ENCODE measurements around the gene SNIP1. TPM values are rescaled to one million over a fixed set of nuclear protein-coding genes. Genes with fewer than 3 reads are reported as not detected.
A peak's percentile ranks its signal among the peaks of the same experiment; 100 is the strongest.
"Not testable (repeated sequence)": the region's sequence is repeated elsewhere in the genome, so short reads cannot be mapped to it uniquely, and the experiment has no call there.

The SNIP1 gene, protein sequence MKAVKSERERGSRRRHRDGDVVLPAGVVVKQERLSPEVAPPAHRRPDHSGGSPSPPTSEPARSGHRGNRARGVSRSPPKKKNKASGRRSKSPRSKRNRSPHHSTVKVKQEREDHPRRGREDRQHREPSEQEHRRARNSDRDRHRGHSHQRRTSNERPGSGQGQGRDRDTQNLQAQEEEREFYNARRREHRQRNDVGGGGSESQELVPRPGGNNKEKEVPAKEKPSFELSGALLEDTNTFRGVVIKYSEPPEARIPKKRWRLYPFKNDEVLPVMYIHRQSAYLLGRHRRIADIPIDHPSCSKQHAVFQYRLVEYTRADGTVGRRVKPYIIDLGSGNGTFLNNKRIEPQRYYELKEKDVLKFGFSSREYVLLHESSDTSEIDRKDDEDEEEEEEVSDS
- total RNA-seq (2014; rRNA removed; shearing (Covaris generic)): 13.0 and 17.0 TPM in 2 replicates

- Histone ChIP-seq H3K9me3 (replicated peaks) (no peaks in the 10 kb centered on the region; the same call in 1 of the 2 replicates), H3K27ac (peak within 1 kb of the TSS; percentile 50), H3K4me3 (peak within 1 kb of the TSS; percentile 97), H3K27me3 (no peaks in the 10 kb centered on the region), H3K36me3 (peaks cover 11% of the 10 kb centered on the region), H3K4me1 (peaks cover 6% of the 10 kb centered on the region)
- peak; percentile 93 to 96 for DNase-seq
Measured at GRCh38 chr1:37553927-37554808, at the start of gene SNIP1. SNIP1 (minus strand) TSS chr1:37554293; CDS start chr1:37554229, 64 bp downstream.

DNA sequence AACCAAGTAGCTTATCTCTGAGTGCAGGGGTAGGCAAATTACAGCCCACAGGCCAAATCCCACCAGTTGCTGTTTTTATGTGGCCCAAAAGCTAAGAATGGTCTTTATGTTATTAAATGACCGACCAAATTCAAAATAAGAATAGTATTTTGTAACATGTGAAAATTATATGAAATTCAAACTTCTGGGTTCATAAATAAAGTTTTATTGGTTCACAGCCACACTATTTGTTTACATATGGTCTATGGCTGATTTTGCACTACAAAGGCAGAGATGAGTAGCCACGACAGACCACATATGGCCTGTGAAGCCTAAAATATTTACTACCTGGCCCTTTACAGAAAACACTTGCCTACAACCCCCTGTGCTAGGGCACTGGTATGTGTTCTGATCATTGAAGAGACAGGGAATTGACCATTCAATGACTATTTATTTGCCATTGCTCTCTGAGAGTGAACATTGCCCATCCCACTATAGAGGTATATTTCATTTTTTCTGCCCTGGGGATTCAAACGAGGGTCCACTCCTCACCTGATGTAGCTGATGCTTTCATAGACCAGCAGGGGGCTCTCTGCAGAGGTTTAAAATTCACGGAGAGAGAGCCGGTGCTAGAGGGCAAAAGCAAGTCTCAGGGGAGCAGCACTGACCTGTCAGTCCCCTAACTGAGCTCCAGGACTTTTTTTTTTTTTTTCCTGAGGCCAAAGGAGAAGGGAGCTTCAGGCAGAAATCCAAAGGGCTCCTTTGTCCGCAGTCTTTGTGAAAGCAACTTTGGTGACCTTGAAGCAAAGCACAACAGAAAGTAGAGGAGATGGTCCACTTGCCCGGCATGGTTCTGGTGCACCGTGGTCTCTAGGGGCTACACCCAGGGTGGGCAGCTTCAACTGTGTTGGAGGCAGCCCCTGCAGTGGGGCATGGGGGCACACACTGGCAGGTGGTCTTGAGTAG is 48.9 kb upstream of the SNIP1 start:
- peaks cover 33% of the 10 kb centered on the region for H3K27me3 ChIP-seq
- H3K9me3 ChIP-seq (replicated peaks): no peaks in the 10 kb centered on the region
- peak; percentile 47 to 75 for DNase-seq
- H3K27ac ChIP-seq: no peak overlapping the region
- H3K4me1 ChIP-seq: no peaks in the 10 kb centered on the region
- H3K36me3 ChIP-seq: no peaks in the 10 kb centered on the region
- H3K4me3 ChIP-seq: no peak overlapping the region

- Histone ChIP-seq H3K36me3 (no peaks in the 10 kb centered on the region), H3K27ac (no peak overlapping the region), H3K4me3 (no peak overlapping the region), H3K9me3 (replicated peaks) (no peaks in the 10 kb centered on the region), H3K27me3 (peaks cover 23% of the 10 kb centered on the region), H3K4me1 (no peaks in the 10 kb centered on the region)
- no peak for DNase-seq
Measured at GRCh38 chr1:37601441-37601840, 47.3 kb upstream of the SNIP1 start.

DNA sequence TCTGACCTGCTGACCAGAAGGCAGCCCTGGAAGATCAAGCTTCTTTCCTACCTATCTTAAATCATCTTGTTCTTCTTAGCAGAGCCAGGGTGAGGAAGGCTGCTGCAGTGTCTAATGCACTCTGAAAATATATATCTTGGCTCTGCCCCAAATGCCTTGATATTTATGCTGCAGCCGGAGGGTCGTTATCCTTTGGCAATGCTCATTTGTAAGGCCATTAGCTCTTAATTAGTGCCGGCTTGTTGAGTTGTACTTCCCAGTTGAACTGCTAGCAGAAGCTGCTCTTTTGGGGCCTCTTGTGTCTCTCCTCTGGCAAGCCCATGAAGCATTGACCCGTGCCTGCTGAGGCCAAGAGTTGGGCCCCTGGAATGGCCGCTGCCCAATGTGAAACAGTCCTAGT is 45.8 kb upstream of the SNIP1 start:
- Histone ChIP-seq H3K4me1 (no peaks in the 10 kb centered on the region), H3K27ac (no peak overlapping the region), H3K36me3 (no peaks in the 10 kb centered on the region), H3K27me3 (peaks cover 18% of the 10 kb centered on the region), H3K9me3 (replicated peaks) (no peaks in the 10 kb centered on the region), H3K4me3 (no peak overlapping the region)
- DNase-seq: no peak

- Histone ChIP-seq H3K27me3 (peaks cover 5% of the 10 kb centered on the region; the same call in 1 of the 2 replicates), H3K27ac (no peak overlapping the region), H3K4me1 (peaks cover 3% of the 10 kb centered on the region; the same call in 1 of the 2 replicates), H3K9me3 (replicated peaks) (no peaks in the 10 kb centered on the region), H3K36me3 (peaks cover 29% of the 10 kb centered on the region), H3K4me3 (peak overlapping the region; percentile 89)
- no peak for DNase-seq
Measured at GRCh38 chr1:37596182-37596667, 42.1 kb upstream of the SNIP1 start.

DNA sequence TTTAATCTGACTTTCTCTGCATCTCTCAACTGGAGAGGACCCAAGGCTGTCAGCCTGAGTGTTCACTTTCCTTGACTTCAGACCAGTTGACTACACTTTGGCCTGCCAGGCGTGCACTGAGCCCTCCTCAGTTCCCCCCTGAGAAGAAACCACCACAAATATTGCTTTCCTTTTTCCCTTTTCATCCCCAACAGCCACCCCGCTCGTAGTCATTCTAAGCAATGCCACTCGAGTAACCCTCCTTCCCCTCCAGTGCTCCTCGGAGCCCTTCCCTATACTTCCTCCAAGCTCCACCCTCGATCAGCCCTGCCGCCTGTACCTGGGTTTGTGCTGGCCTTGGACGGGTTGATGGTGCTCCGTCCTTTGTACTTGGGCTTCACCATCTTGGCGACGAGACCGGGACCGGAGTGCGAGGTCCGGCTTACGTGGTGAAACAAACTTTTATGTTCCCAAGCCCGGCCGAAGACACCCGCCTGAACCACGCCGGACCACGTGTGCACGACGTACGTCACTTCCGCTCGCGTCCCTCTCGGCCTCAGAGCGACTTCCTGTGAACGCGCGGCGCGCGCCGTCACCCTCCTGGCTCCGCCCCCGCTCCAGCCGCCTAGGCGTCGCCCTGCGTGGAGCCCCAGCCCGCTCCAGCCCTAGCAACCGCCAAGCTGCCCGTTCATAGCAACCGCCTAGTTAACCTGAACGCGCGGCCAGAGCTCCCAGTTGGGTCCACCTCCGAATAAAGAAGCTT is 41.5 kb upstream of the SNIP1 start, which contains the start of gene GNL2:
Gene GNL2 (minus strand): TSS at position 498 of the 742 bp plus-strand sequence. CDS start 115 bp downstream, at position 383.
- Histone ChIP-seq H3K4me1 (peaks cover 3% of the 10 kb centered on the region; the same call in 1 of the 2 replicates), H3K4me3 (peak within 1 kb of the TSS; percentile 89), H3K27ac (peak within 1 kb of the TSS; percentile 47), H3K27me3 (no peaks in the 10 kb centered on the region), H3K9me3 (replicated peaks) (no peaks in the 10 kb centered on the region), H3K36me3 (peaks cover 35% of the 10 kb centered on the region)
- DNase-seq: peak; percentile 96 to 97

- H3K36me3 ChIP-seq: peaks cover 53% of the 10 kb centered on the region
Measured at GRCh38 chr1:37593726-37594125, 39.6 kb upstream of the SNIP1 start.

GRCh38 chr1:37588939-37589338 is 34.8 kb upstream of the SNIP1 start:
- Histone ChIP-seq H3K9me3 (replicated peaks) (no peaks in the 10 kb centered on the region), H3K27me3 (no peaks in the 10 kb centered on the region), H3K36me3 (peaks cover 85% of the 10 kb centered on the region), H3K4me3 (no peak overlapping the region), H3K4me1 (no peaks in the 10 kb centered on the region), H3K27ac (no peak overlapping the region)
- DNase-seq: no peak

More at GRCh38 chr1:37593726-37594125, 39.6 kb upstream of the SNIP1 start:
- peaks cover 3% of the 10 kb centered on the region; the same call in 1 of the 2 replicates for H3K4me1 ChIP-seq
- H3K4me3 ChIP-seq: no peak overlapping the region
- no peaks in the 10 kb centered on the region for H3K27me3 ChIP-seq
- H3K27ac ChIP-seq: no peak overlapping the region
- DNase-seq: no peak
- no peaks in the 10 kb centered on the region for H3K9me3 ChIP-seq (replicated peaks)

GRCh38 chr1:37584544-37584943 is 30.5 kb upstream of the SNIP1 start:
- H3K4me1 ChIP-seq; H3K27me3 ChIP-seq; H3K9me3 ChIP-seq (replicated peaks); H3K27ac ChIP-seq; DNase-seq; H3K4me3 ChIP-seq: not testable (repeated sequence)
- peaks cover 87% of the 10 kb centered on the region for H3K36me3 ChIP-seq

- H3K9me3 ChIP-seq (replicated peaks): no peaks in the 10 kb centered on the region
- no peaks in the 10 kb centered on the region for H3K4me1 ChIP-seq
- H3K27ac ChIP-seq: no peak overlapping the region
- peaks cover 92% of the 10 kb centered on the region for H3K36me3 ChIP-seq
- DNase-seq: no peak
- no peak overlapping the region for H3K4me3 ChIP-seq
- no peaks in the 10 kb centered on the region for H3K27me3 ChIP-seq
Measured at GRCh38 chr1:37575692-37576091, 21.6 kb upstream of the SNIP1 start.

DNA sequence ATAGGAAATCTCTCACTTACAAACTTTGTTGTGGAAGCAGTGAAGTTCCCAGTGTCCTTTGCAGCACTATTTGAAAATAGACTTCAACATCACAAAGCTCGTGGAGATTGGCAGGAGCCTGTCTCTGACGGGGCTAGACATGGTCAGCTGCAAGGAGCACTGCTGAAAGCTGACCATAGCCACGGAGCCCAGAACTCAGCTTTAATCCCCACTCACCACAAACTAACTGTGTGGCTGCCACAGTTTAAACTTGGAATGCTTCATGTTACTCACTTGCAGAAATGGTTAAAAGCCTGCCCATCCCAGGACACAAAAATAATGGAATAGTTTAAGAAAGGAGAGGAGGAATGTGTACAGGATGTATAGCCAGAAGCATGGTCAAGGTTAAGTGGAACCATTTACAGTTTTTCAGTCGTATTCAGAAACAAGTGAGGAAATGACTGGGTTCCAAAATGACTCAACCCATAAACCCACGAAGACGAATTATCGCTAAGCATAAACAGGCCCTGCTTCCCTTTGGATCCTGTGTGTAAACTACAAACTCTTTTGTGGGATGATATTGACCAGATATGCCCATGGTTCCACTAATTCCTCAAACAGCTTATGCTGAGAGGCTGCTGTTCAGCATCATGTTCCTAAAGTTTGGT is 20.9 kb upstream of the SNIP1 start:
- Histone ChIP-seq H3K27ac (no peak overlapping the region), H3K4me1 (no peaks in the 10 kb centered on the region)
- no peak for DNase-seq

GRCh38 chr1:37570528-37571334 is 16.6 kb upstream of the SNIP1 start:
- DNase-seq: no peak
- no peaks in the 10 kb centered on the region for H3K4me1 ChIP-seq
- no peaks in the 10 kb centered on the region for H3K27me3 ChIP-seq
- H3K36me3 ChIP-seq: peaks cover 98% of the 10 kb centered on the region
- no peaks in the 10 kb centered on the region for H3K9me3 ChIP-seq (replicated peaks)
- no peak overlapping the region for H3K4me3 ChIP-seq
- no peak overlapping the region for H3K27ac ChIP-seq

More for the DNA sequence above, 20.9 kb upstream of the SNIP1 start:
- peaks cover 93% of the 10 kb centered on the region for H3K36me3 ChIP-seq
- H3K27me3 ChIP-seq: no peaks in the 10 kb centered on the region
- H3K4me3 ChIP-seq: no peak overlapping the region
- H3K9me3 ChIP-seq (replicated peaks): no peaks in the 10 kb centered on the region
